Tibial nerve (tissue), 4 donors: ENCODE measurements around the gene SATB2.

Experiments
- EP300 ChIP-seq, 2 donors: sonication (generic); formaldehyde crosslinking; IDR thresholded peaks; one replicate each; pipeline ENCODE4 v1.6.1; 2017; ENCODE audit warnings: antibody characterized with exemption in 2 of 2, mild to moderate bottlenecking in 1 of 2
- POLR2A ChIP-seq, 2 donors: fragments of 450-650 bp; IDR thresholded peaks; one replicate each; pipeline ENCODE4 v1.6.1; 2017; ENCODE audit warnings: antibody characterized with exemption in 2 of 2, mild to moderate bottlenecking in 2 of 2, moderate library complexity in 2 of 2
- TF ChIP-seq, protein P1 (sequence below), 5 experiments: fragments of 200-600 bp in 3 of 5; fragments of 450-650 bp in 2 of 5; sonication (generic) in 3 of 5; IDR thresholded peaks; one replicate each; pipeline ENCODE4 v1.5.1; 2016 to 2019; ENCODE audit warnings: antibody characterized with exemption in 5 of 5, mild to moderate bottlenecking in 3 of 5, moderate library complexity in 2 of 5

GRCh38 chr2:199467066-199467822, 9.5 kb upstream of the SATB2 start:
- TF ChIP-seq EP300 (IDR thresholded peaks at IDR 0.05) (no peak), POLR2A (IDR thresholded peaks at IDR 0.05) (no peak)
- TF ChIP-seq, protein P1, sequence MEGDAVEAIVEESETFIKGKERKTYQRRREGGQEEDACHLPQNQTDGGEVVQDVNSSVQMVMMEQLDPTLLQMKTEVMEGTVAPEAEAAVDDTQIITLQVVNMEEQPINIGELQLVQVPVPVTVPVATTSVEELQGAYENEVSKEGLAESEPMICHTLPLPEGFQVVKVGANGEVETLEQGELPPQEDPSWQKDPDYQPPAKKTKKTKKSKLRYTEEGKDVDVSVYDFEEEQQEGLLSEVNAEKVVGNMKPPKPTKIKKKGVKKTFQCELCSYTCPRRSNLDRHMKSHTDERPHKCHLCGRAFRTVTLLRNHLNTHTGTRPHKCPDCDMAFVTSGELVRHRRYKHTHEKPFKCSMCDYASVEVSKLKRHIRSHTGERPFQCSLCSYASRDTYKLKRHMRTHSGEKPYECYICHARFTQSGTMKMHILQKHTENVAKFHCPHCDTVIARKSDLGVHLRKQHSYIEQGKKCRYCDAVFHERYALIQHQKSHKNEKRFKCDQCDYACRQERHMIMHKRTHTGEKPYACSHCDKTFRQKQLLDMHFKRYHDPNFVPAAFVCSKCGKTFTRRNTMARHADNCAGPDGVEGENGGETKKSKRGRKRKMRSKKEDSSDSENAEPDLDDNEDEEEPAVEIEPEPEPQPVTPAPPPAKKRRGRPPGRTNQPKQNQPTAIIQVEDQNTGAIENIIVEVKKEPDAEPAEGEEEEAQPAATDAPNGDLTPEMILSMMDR (IDR thresholded peaks at IDR 0.05), result no peak
